Measurements from ENCODE around the gene GJD4. TPM values are rescaled to one million over a fixed set of nuclear protein-coding genes. Genes with fewer than 3 reads are reported as not detected.

Gene GJD4
- total RNA-seq, 1 experiment from 2014 or later = not detected

DNA sequence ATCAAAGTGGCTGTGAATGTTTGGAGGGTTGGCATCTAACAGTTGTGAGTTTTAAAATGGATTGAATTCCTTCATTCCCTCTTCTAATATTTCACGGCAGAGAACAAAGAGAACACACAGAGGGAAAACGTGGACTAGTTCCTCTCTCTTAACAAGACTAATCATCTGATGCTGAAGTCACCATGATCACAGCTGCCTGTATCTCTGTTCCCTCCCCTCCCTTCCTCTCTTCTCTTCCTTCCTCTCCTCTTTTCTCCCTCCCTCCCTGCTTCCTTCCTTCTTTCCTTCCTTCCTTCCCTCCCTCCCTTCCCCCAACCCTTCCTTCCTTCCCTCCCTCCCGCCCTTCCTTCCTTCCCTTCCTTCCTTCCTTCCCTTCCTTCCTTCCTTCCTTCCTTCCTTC is 10.0 kb upstream of the GJD4 start:
- Histone ChIP-seq H3K27me3 (ENCODE audit: low read length) (no peaks in the 10 kb centered on the region), H3K4me3 (ENCODE audit: low read length) (no peak overlapping the region), H3K36me3 (ENCODE audit: insufficient read depth, low read length) (no peaks in the 10 kb centered on the region), H3K4me1 (ENCODE audit: low read length) (no peaks in the 10 kb centered on the region), H2AFZ (ENCODE audit: low read length) (no peak overlapping the region), H3K9me3 (ENCODE audit: low read length) (no peaks in the 10 kb centered on the region), H3K9me2 (replicated peaks; ENCODE audit: insufficient read depth, low read length) (no peaks in the 10 kb centered on the region), H3K79me2 (ENCODE audit: low read length) (no peaks in the 10 kb centered on the region), H3K4me2 (ENCODE audit: low read depth, low read length, poor library complexity, severe bottlenecking) (no peak overlapping the region), H3K27ac (ENCODE audit: low read length) (no peak overlapping the region), H4K20me1 (ENCODE audit: insufficient read depth, low read depth, low read length) (no peaks in the 10 kb centered on the region), H3K9ac (ENCODE audit: low read length) (no peak overlapping the region)
- DNase-seq = no peak

DNA sequence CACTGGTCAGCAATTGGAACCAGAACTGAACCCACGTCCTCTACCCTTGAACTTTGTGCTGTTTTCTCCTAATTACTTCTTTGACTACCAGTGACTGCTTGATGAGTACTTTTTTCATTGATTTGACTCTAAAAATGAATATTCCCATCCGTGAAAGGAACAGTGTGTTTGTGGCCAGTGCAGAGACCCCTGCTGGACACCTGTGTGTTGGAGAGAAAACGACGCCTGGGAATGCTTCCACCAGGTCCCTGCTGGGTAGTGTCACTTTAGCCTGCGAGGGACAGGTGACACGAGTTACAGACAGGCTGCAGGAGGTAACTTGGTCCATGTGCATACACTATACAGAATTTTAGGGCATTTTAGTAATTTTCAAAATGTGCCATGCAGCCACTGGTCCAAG is 6.8 kb upstream of the GJD4 start:
- no peaks in the 10 kb centered on the region for H3K9me2 ChIP-seq (replicated peaks; ENCODE audit: insufficient read depth, low read length)
- no peak overlapping the region for H2AFZ ChIP-seq (ENCODE audit: low read length)
- H3K36me3 ChIP-seq (ENCODE audit: insufficient read depth, low read length) = no peaks in the 10 kb centered on the region

DNA sequence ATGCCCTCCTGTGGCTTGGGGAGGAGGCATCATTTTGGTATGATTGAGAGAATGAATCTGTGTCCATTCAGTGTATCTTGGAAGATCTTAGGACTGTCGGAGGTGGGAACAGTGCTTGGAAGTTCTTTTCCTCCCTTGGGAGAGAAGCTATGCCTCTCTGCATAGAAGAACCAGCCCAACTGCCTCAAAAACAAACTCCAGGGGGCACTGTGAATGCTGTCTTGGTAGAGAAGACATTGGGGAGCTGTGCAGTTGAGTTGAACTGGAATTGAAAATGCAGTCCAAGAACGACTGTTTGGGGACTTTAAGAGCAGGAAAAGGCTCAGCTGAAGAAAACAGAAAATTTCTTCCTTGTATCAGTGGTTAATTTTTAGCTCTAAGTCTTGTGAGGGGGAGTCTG is 4.9 kb upstream of the GJD4 start:
- Histone ChIP-seq H3K79me2 (ENCODE audit: low read length) (no peaks in the 10 kb centered on the region), H3K4me3 (ENCODE audit: low read length) (no peak overlapping the region), H3K4me2 (ENCODE audit: low read depth, low read length, poor library complexity, severe bottlenecking) (no peak overlapping the region), H2AFZ (ENCODE audit: low read length) (no peak overlapping the region), H3K9me3 (ENCODE audit: low read length) (no peaks in the 10 kb centered on the region), H3K36me3 (ENCODE audit: insufficient read depth, low read length) (no peaks in the 10 kb centered on the region), H3K9me2 (replicated peaks; ENCODE audit: insufficient read depth, low read length) (no peaks in the 10 kb centered on the region), H4K20me1 (ENCODE audit: insufficient read depth, low read depth, low read length) (no peaks in the 10 kb centered on the region), H3K27me3 (ENCODE audit: low read length) (no peaks in the 10 kb centered on the region), H3K9ac (ENCODE audit: low read length) (no peak overlapping the region), H3K27ac (ENCODE audit: low read length) (no peak overlapping the region), H3K4me1 (ENCODE audit: low read length) (peaks cover 8% of the 10 kb centered on the region)
- DNase-seq = peak; percentile 57

More for the DNA sequence above, 6.8 kb upstream of the GJD4 start:
- Histone ChIP-seq H3K4me2 (ENCODE audit: low read depth, low read length, poor library complexity, severe bottlenecking) (no peak overlapping the region), H3K27me3 (ENCODE audit: low read length) (no peaks in the 10 kb centered on the region), H3K9me3 (ENCODE audit: low read length) (no peaks in the 10 kb centered on the region), H3K9ac (ENCODE audit: low read length) (no peak overlapping the region), H4K20me1 (ENCODE audit: insufficient read depth, low read depth, low read length) (no peaks in the 10 kb centered on the region), H3K4me1 (ENCODE audit: low read length) (no peaks in the 10 kb centered on the region; the same call in 1 of the 2 replicates), H3K79me2 (ENCODE audit: low read length) (no peaks in the 10 kb centered on the region), H3K4me3 (ENCODE audit: low read length) (no peak overlapping the region), H3K27ac (ENCODE audit: low read length) (no peak overlapping the region)
- DNase-seq = no peak

DNA sequence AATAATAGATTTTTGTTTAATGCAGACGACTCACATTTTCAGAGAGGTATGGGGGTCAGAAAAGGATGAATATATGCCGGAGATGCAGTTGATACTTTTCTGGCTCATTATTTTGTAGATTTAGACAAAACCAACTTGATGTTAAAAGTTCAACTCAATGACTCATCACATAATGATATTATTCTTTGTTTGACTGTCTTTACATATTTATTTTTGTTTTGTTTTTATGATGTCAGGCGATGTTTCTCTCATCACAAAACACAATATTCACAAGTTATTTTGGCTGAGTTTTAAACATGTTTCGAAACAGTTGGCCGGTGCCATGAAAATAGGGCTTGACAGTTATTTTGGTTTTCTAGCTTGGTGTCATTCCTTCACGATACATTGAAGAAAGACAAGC is 1.3 kb downstream of the GJD4 start:
- no peak overlapping the region for H3K4me3 ChIP-seq (ENCODE audit: low read length)
- no peaks in the 10 kb centered on the region for H3K27me3 ChIP-seq (ENCODE audit: low read length)

DNA sequence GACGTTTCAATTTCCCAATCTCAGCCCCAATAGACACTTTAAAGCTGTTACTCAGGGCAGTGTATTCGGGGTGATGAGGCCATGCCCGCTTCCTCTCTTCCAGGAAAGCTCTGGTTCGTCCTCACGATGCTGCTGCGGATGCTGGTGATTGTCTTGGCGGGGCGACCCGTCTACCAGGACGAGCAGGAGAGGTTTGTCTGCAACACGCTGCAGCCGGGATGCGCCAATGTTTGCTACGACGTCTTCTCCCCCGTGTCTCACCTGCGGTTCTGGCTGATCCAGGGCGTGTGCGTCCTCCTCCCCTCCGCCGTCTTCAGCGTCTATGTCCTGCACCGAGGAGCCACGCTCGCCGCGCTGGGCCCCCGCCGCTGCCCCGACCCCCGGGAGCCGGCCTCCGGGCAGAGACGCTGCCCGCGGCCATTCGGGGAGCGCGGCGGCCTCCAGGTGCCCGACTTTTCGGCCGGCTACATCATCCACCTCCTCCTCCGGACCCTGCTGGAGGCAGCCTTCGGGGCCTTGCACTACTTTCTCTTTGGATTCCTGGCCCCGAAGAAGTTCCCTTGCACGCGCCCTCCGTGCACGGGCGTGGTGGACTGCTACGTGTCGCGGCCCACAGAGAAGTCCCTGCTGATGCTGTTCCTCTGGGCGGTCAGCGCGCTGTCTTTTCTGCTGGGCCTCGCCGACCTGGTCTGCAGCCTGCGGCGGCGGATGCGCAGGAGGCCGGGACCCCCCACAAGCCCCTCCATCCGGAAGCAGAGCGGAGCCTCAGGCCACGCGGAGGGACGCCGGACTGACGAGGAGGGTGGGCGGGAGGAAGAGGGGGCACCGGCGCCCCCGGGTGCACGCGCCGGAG is 2.6 kb downstream of the GJD4 start:
- DNase-seq = no peak
- Histone ChIP-seq H3K27ac (ENCODE audit: low read length) (no peak overlapping the region), H3K9me3 (ENCODE audit: low read length) (no peaks in the 10 kb centered on the region), H3K27me3 (ENCODE audit: low read length) (no peaks in the 10 kb centered on the region), H3K9ac (ENCODE audit: low read length) (no peak overlapping the region), H3K4me1 (ENCODE audit: low read length) (peaks cover 8% of the 10 kb centered on the region), H3K4me2 (ENCODE audit: low read depth, low read length, poor library complexity, severe bottlenecking) (no peak overlapping the region), H3K79me2 (ENCODE audit: low read length) (no peaks in the 10 kb centered on the region), H3K36me3 (ENCODE audit: insufficient read depth, low read length) (no peaks in the 10 kb centered on the region), H4K20me1 (ENCODE audit: insufficient read depth, low read depth, low read length) (no peaks in the 10 kb centered on the region), H3K4me3 (ENCODE audit: low read length) (no peak overlapping the region), H3K9me2 (replicated peaks; ENCODE audit: insufficient read depth, low read length) (no peaks in the 10 kb centered on the region), H2AFZ (ENCODE audit: low read length) (no peak overlapping the region)

More for the DNA sequence above, 1.3 kb downstream of the GJD4 start:
- H3K4me2 ChIP-seq (ENCODE audit: low read depth, low read length, poor library complexity, severe bottlenecking) = no peak overlapping the region
- H3K9me2 ChIP-seq (replicated peaks; ENCODE audit: insufficient read depth, low read length) = no peaks in the 10 kb centered on the region
- H3K36me3 ChIP-seq (ENCODE audit: insufficient read depth, low read length) = no peaks in the 10 kb centered on the region
- H3K4me1 ChIP-seq (ENCODE audit: low read length) = peaks cover 8% of the 10 kb centered on the region
- DNase-seq = no peak
- no peak overlapping the region for H2AFZ ChIP-seq (ENCODE audit: low read length)
- no peaks in the 10 kb centered on the region for H3K79me2 ChIP-seq (ENCODE audit: low read length)
- no peak overlapping the region for H3K9ac ChIP-seq (ENCODE audit: low read length)
- H3K27ac ChIP-seq (ENCODE audit: low read length) = no peak overlapping the region
- no peaks in the 10 kb centered on the region for H4K20me1 ChIP-seq (ENCODE audit: insufficient read depth, low read depth, low read length)
- no peaks in the 10 kb centered on the region for H3K9me3 ChIP-seq (ENCODE audit: low read length)

DNA sequence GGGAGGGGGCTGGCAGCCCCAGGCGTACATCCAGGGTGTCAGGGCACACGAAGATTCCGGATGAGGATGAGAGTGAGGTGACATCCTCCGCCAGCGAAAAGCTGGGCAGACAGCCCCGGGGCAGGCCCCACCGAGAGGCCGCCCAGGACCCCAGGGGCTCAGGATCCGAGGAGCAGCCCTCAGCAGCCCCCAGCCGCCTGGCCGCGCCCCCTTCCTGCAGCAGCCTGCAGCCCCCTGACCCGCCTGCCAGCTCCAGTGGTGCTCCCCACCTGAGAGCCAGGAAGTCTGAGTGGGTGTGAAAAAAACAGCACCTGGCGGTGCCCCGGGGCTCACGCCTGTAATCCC is 3.2 kb downstream of the GJD4 start:
- no peak overlapping the region for H2AFZ ChIP-seq (ENCODE audit: low read length)
- H3K9me3 ChIP-seq (ENCODE audit: low read length) = no peaks in the 10 kb centered on the region
- no peaks in the 10 kb centered on the region for H3K9me2 ChIP-seq (replicated peaks; ENCODE audit: insufficient read depth, low read length)
- H4K20me1 ChIP-seq (ENCODE audit: insufficient read depth, low read depth, low read length) = no peaks in the 10 kb centered on the region
- H3K27ac ChIP-seq (ENCODE audit: low read length) = no peak overlapping the region
- H3K27me3 ChIP-seq (ENCODE audit: low read length) = no peaks in the 10 kb centered on the region
- H3K4me3 ChIP-seq (ENCODE audit: low read length) = no peak overlapping the region
- H3K36me3 ChIP-seq (ENCODE audit: insufficient read depth, low read length) = no peaks in the 10 kb centered on the region
- no peaks in the 10 kb centered on the region for H3K79me2 ChIP-seq (ENCODE audit: low read length)
- H3K9ac ChIP-seq (ENCODE audit: low read length) = no peak overlapping the region
- DNase-seq = no peak
- peaks cover 8% of the 10 kb centered on the region for H3K4me1 ChIP-seq (ENCODE audit: low read length)
- no peak overlapping the region for H3K4me2 ChIP-seq (ENCODE audit: low read depth, low read length, poor library complexity, severe bottlenecking)

DNA sequence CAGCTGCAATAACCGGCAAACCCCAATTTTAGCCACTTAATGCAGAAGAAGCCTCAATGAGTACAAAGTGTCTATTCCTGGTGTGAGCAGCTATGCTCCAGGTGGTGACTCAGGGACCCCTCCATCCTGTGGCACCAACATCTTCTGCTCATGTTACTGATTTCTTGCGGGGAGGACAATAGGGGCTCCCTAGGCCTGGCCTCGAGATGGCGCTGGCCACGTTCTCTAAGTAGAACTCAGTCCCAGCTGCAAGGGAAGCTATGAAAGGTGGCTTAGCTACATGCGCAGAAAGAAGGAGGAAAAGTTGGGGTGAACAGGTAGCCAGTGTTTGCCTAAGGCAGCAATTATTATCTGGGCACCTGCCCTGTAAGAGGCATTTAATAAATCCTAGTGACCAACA is 6.6 kb downstream of the GJD4 start:
- Histone ChIP-seq H3K27ac (ENCODE audit: low read length) (peak overlapping the region; percentile 23; the same call in 1 of the 2 replicates), H3K9me2 (replicated peaks; ENCODE audit: insufficient read depth, low read length) (no peaks in the 10 kb centered on the region), H3K4me3 (ENCODE audit: low read length) (no peak overlapping the region), H2AFZ (ENCODE audit: low read length) (no peak overlapping the region), H3K36me3 (ENCODE audit: insufficient read depth, low read length) (no peaks in the 10 kb centered on the region), H3K27me3 (ENCODE audit: low read length) (no peaks in the 10 kb centered on the region), H3K79me2 (ENCODE audit: low read length) (no peaks in the 10 kb centered on the region), H4K20me1 (ENCODE audit: insufficient read depth, low read depth, low read length) (no peaks in the 10 kb centered on the region), H3K4me1 (ENCODE audit: low read length) (no peaks in the 10 kb centered on the region; the same call in 1 of the 2 replicates), H3K9me3 (ENCODE audit: low read length) (no peaks in the 10 kb centered on the region), H3K9ac (ENCODE audit: low read length) (no peak overlapping the region), H3K4me2 (ENCODE audit: low read depth, low read length, poor library complexity, severe bottlenecking) (no peak overlapping the region)
- peak; percentile 45 for DNase-seq

DNA sequence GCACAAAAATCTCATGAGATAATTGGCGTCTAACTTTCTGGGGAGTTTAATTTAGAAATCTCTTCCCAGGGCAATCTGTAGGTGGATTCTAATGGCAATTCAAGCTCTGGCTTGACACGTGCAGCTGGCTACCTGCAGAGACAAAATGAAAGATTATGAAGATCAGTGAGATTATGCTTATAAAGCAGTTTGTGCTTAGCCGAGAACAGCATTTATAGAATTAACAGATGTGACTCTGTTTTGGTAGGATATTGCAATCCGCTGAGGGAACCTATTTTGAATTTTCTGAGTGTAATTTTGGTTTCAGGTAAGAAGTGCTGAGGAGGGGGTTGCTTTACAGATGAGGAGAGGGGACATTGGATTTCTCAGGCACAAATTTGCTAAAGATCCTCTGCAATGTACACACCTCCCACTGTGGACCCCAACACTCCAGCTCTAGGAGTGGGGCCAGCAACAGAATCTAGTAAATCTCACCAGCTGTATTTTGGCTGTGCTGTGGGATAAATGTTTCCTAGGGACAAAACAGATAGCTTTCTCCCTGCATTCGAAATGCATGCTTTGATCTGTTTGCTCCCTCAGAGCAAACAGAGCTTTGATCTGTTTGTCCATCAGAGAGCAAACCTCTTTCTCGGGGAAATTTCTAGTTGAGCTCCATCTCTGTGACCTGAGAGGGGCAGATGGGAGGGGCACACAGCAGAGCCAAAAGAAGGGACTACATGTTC is 7.4 kb downstream of the GJD4 start:
- Histone ChIP-seq H3K9ac (ENCODE audit: low read length) (no peak overlapping the region), H3K4me1 (ENCODE audit: low read length) (no peaks in the 10 kb centered on the region; the same call in 1 of the 2 replicates), H3K4me2 (ENCODE audit: low read depth, low read length, poor library complexity, severe bottlenecking) (no peak overlapping the region), H3K27me3 (ENCODE audit: low read length) (no peaks in the 10 kb centered on the region), H3K4me3 (ENCODE audit: low read length) (no peak overlapping the region), H3K9me2 (replicated peaks; ENCODE audit: insufficient read depth, low read length) (no peaks in the 10 kb centered on the region), H3K27ac (ENCODE audit: low read length) (peak overlapping the region; percentile 23; the same call in 1 of the 2 replicates), H4K20me1 (ENCODE audit: insufficient read depth, low read depth, low read length) (no peaks in the 10 kb centered on the region), H3K9me3 (ENCODE audit: low read length) (no peaks in the 10 kb centered on the region), H3K36me3 (ENCODE audit: insufficient read depth, low read length) (no peaks in the 10 kb centered on the region), H3K79me2 (ENCODE audit: low read length) (no peaks in the 10 kb centered on the region), H2AFZ (ENCODE audit: low read length) (no peak overlapping the region)
- no peak for DNase-seq

Data from Karpas-422 (cell line).